Trophoblast cell (in vitro differentiated cells and primary cell): ENCODE results near the gene TUBB3.

Source experiments
- DNase-seq, 2 donors: peaks; one replicate each; pipeline ENCODE4 v3.0.0-alpha.2; 2016
- H2AFZ ChIP-seq: 2 replicates; pipeline ENCODE4 v1.6.1; 2013; ENCODE audit warnings: low read length, moderate library complexity, mild to moderate bottlenecking; ENCODE audit not compliant: insufficient read depth, poor library complexity
- H2AK5ac ChIP-seq: 2 replicates; pipeline ENCODE4 v1.6.1; 2013; ENCODE audit warnings: mild to moderate bottlenecking, low read length
- H2BK120ac ChIP-seq: 2 replicates; pipeline ENCODE4 v1.6.1; 2013; ENCODE audit warnings: low read length, mild to moderate bottlenecking, moderate library complexity; ENCODE audit not compliant: insufficient read depth, poor library complexity
- H2BK12ac ChIP-seq: 2 replicates; pipeline ENCODE4 v1.6.1; 2013; ENCODE audit warnings: mild to moderate bottlenecking, low read length, moderate library complexity
- H2BK5ac ChIP-seq: 2 replicates; pipeline ENCODE4 v1.6.1; 2013; ENCODE audit warnings: low read length, low read depth, moderate library complexity, mild to moderate bottlenecking; ENCODE audit not compliant: poor library complexity
- H3K14ac ChIP-seq: 2 replicates; pipeline ENCODE4 v1.6.1; 2013; ENCODE audit warnings: mild to moderate bottlenecking, low read length
- H3K18ac ChIP-seq: 2 replicates; pipeline ENCODE4 v1.6.1; 2013; ENCODE audit warnings: mild to moderate bottlenecking, low read length
- H3K23ac ChIP-seq: 2 replicates; pipeline ENCODE4 v1.6.1; 2013; ENCODE audit warnings: low read length
- H3K27ac ChIP-seq: 2 replicates; pipeline ENCODE4 v1.5.1; 2013; ENCODE audit warnings: low read depth, mild to moderate bottlenecking, inconsistent platforms, low read length, moderate library complexity
- H3K27me3 ChIP-seq: 2 replicates; pipeline ENCODE4 v1.6.1; 2013; ENCODE audit warnings: inconsistent platforms, mild to moderate bottlenecking, low read length, moderate library complexity; ENCODE audit not compliant: insufficient read depth
- H3K36me3 ChIP-seq, 2 experiments: 1 replicate in 1 of 2; 2 replicates in 1 of 2; pipeline ENCODE4 v1.6.1; 2013; ENCODE audit warnings: low read length in 2 of 2, mild to moderate bottlenecking in 2 of 2, moderate library complexity in 1 of 2; ENCODE audit not compliant: insufficient read depth in 2 of 2, control insufficient read depth in 1 of 2
- H3K4ac ChIP-seq: 2 replicates; pipeline ENCODE4 v1.6.1; 2013; ENCODE audit warnings: low read depth, mild to moderate bottlenecking, low read length, moderate library complexity
- H3K4me1 ChIP-seq, 2 experiments: 1 replicate in 1 of 2; 2 replicates in 1 of 2; pipeline ENCODE4 v1.6.1; 2013; ENCODE audit warnings: low read length in 2 of 2, mild to moderate bottlenecking in 2 of 2, moderate library complexity in 1 of 2; ENCODE audit not compliant: insufficient read depth in 2 of 2, control insufficient read depth in 1 of 2
- H3K4me2 ChIP-seq: 2 replicates; pipeline ENCODE4 v1.6.1; 2013; ENCODE audit warnings: inconsistent platforms, mild to moderate bottlenecking, low read length, moderate library complexity
- H3K4me3 ChIP-seq: 2 replicates; pipeline ENCODE4 v1.5.1; 2013; ENCODE audit warnings: mild to moderate bottlenecking, low read depth, low read length, inconsistent platforms
- H3K79me1 ChIP-seq: one replicate; pipeline ENCODE4 v1.6.1; 2013; ENCODE audit warnings: low read length
- H3K79me2 ChIP-seq: 2 replicates; pipeline ENCODE4 v1.6.1; 2013; ENCODE audit warnings: low read length, mild to moderate bottlenecking; ENCODE audit not compliant: control insufficient read depth, insufficient read depth, poor library complexity
- H3K9ac ChIP-seq: 2 replicates; pipeline ENCODE4 v1.6.1; 2013; ENCODE audit warnings: mild to moderate bottlenecking, low read length
- H3K9me3 ChIP-seq: 2 replicates; pipeline ENCODE4 v1.6.1; 2013; ENCODE audit warnings: low read depth, mild to moderate bottlenecking, control low read depth, inconsistent platforms, low read length; ENCODE audit not compliant: insufficient read depth
- H4K12ac ChIP-seq: 2 replicates; pipeline ENCODE4 v1.6.1; 2013; ENCODE audit warnings: low read depth, mild to moderate bottlenecking, low read length, moderate library complexity
- H4K8ac ChIP-seq: 2 replicates; pipeline ENCODE4 v1.6.1; 2013; ENCODE audit warnings: low read depth, mild to moderate bottlenecking, low read length, moderate library complexity
- H4K91ac ChIP-seq: one replicate; pipeline ENCODE4 v1.6.1; 2013; ENCODE audit warnings: low read depth, mild to moderate bottlenecking, low read length, moderate library complexity
- WGBS: extraction: QIAGEN DNeasy Blood & Tissue Kit; methylation state at CpG from one replicate; pipeline ENCODE4 v1.1.7; 2013; ENCODE audit warnings: missing lambda C conversion rate; ENCODE audit not compliant: insufficient read length, insufficient coverage; ENCODE audit errors: extremely low coverage; 5-methylcytosine and 5-hydroxymethylcytosine counted together

The TUBB3 gene

DNA sequence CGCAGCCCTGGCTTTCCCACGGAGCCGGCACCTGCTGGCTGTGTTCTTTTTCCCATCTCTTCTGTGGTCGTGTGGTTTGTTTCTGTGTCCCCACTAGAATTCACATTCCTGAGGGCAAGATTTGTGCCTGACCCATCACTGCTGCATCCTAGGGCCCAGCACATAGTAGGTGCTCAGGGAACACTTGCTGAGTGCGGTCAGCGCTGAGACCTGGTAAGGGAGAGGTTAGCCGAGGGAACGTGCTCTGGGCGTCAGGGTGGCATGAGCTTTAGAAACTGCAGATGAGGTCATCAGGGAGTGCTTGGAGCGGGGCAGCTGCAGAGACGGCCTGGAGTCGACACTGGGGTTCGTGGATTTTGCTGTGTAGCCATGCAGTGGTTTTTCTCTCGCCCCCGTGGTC is 31.3 kb downstream of the TUBB3 start:
- H3K4me3 ChIP-seq = no peak overlapping the region
- no peak overlapping the region for H2BK5ac ChIP-seq
- no peak overlapping the region for H3K9ac ChIP-seq
- no peak overlapping the region for H3K4ac ChIP-seq
- no peak overlapping the region for H3K23ac ChIP-seq
- H2AK5ac ChIP-seq = no peak overlapping the region
- no peak overlapping the region for H4K12ac ChIP-seq
- no peak overlapping the region for H4K8ac ChIP-seq
- no peak overlapping the region for H2BK12ac ChIP-seq
- no peak overlapping the region for H2AFZ ChIP-seq
- H3K27ac ChIP-seq = no peak overlapping the region
- no peaks in the 10 kb centered on the region for H3K79me2 ChIP-seq
- DNase-seq = no peak
- H3K36me3 ChIP-seq = peaks cover 32 to 42% of the 10 kb centered on the region in 2 experiments
- no peak overlapping the region for H4K91ac ChIP-seq
- peaks cover 2% of the 10 kb centered on the region for H3K9me3 ChIP-seq
- no peak overlapping the region for H2BK120ac ChIP-seq
- no peak overlapping the region for H3K4me2 ChIP-seq
- H3K14ac ChIP-seq = no peak overlapping the region
- no CpG with 5 or more reads among the region's 15 CpGs for WGBS
- peaks cover under 1 to 4% of the 10 kb centered on the region in 2 experiments for H3K4me1 ChIP-seq
- no peaks in the 10 kb centered on the region for H3K79me1 ChIP-seq
- H3K27me3 ChIP-seq = no peaks in the 10 kb centered on the region
- H3K18ac ChIP-seq = no peak overlapping the region

GRCh38 chr16:89955001-89955685 is 32.0 kb downstream of the TUBB3 start:
- no peak overlapping the region for H3K4me2 ChIP-seq
- no peak overlapping the region for H4K12ac ChIP-seq
- H3K79me2 ChIP-seq = no peaks in the 10 kb centered on the region
- peaks cover 2% of the 10 kb centered on the region for H3K9me3 ChIP-seq
- H2AK5ac ChIP-seq = no peak overlapping the region
- H3K18ac ChIP-seq = no peak overlapping the region
- H4K91ac ChIP-seq = no peak overlapping the region
- no peak overlapping the region for H3K4me3 ChIP-seq
- H3K14ac ChIP-seq = no peak overlapping the region
- H2BK5ac ChIP-seq = no peak overlapping the region
- H2AFZ ChIP-seq = no peak overlapping the region
- H3K36me3 ChIP-seq = peaks cover 34 to 47% of the 10 kb centered on the region in 2 experiments
- no CpG with 5 or more reads among the region's 15 CpGs for WGBS
- H3K4me1 ChIP-seq = no peaks in the 10 kb centered on the region
- H3K23ac ChIP-seq = no peak overlapping the region
- no peak overlapping the region for H2BK12ac ChIP-seq
- no peak for DNase-seq
- no peak overlapping the region for H3K27ac ChIP-seq
- H3K79me1 ChIP-seq = no peaks in the 10 kb centered on the region
- no peak overlapping the region for H3K4ac ChIP-seq
- H3K27me3 ChIP-seq = no peaks in the 10 kb centered on the region
- H3K9ac ChIP-seq = no peak overlapping the region
- H4K8ac ChIP-seq = no peak overlapping the region
- no peak overlapping the region for H2BK120ac ChIP-seq

- Histone ChIP-seq H3K23ac (no peak overlapping the region), H3K4me3 (no peak overlapping the region), H3K18ac (no peak overlapping the region), H3K4me2 (no peak overlapping the region), H4K8ac (no peak overlapping the region), H3K14ac (no peak overlapping the region), H2BK120ac (no peak overlapping the region), H3K9me3 (peaks cover 2% of the 10 kb centered on the region), H3K4ac (no peak overlapping the region), H4K91ac (no peak overlapping the region), H2AFZ (no peak overlapping the region), H3K27me3 (no peaks in the 10 kb centered on the region), H3K27ac (no peak overlapping the region), H3K4me1 (peaks cover 0 to 5% of the 10 kb centered on the region in 2 experiments), H4K12ac (peak overlapping the region; percentile 9), H3K36me3 (peaks cover 43 to 57% of the 10 kb centered on the region in 2 experiments), H2BK5ac (no peak overlapping the region), H3K79me2 (no peaks in the 10 kb centered on the region), H3K9ac (no peak overlapping the region), H3K79me1 (no peaks in the 10 kb centered on the region), H2BK12ac (no peak overlapping the region), H2AK5ac (no peak overlapping the region)
- no peak for DNase-seq
- WGBS = no CpG with 5 or more reads among the region's 15 CpGs
Observed at GRCh38 chr16:89956505-89957215, 33.5 kb downstream of the TUBB3 start.

GRCh38 chr16:89957216-89957785 is 34.2 kb downstream of the TUBB3 start:
- DNase-seq = no peak
- no peak overlapping the region for H3K4me2 ChIP-seq
- peaks cover 46 to 61% of the 10 kb centered on the region in 2 experiments for H3K36me3 ChIP-seq
- H4K8ac ChIP-seq = no peak overlapping the region
- H3K27me3 ChIP-seq = no peaks in the 10 kb centered on the region
- H3K4me1 ChIP-seq = peaks cover 0 to 5% of the 10 kb centered on the region in 2 experiments
- no peak overlapping the region for H2BK12ac ChIP-seq
- H4K12ac ChIP-seq = no peak overlapping the region
- no peak overlapping the region for H2AFZ ChIP-seq
- no peaks in the 10 kb centered on the region for H3K79me1 ChIP-seq
- no peak overlapping the region for H3K27ac ChIP-seq
- WGBS = no CpG with 5 or more reads among the region's 23 CpGs
- H2AK5ac ChIP-seq = no peak overlapping the region
- no peak overlapping the region for H4K91ac ChIP-seq
- H3K79me2 ChIP-seq = no peaks in the 10 kb centered on the region
- peaks cover 2% of the 10 kb centered on the region for H3K9me3 ChIP-seq
- H3K23ac ChIP-seq = no peak overlapping the region
- no peak overlapping the region for H2BK120ac ChIP-seq
- no peak overlapping the region for H2BK5ac ChIP-seq
- no peak overlapping the region for H3K4ac ChIP-seq
- no peak overlapping the region for H3K14ac ChIP-seq
- no peak overlapping the region for H3K18ac ChIP-seq
- H3K4me3 ChIP-seq = no peak overlapping the region
- no peak overlapping the region for H3K9ac ChIP-seq
